ENCODE data around the gene MCM5. TPM values are rescaled to one million over a fixed set of nuclear protein-coding genes. Genes with fewer than 3 reads are reported as not detected.

Gene MCM5
- total RNA-seq, 1 experiment from 2014 or later, result 274 TPM

- H3K79me2 ChIP-seq (ENCODE audit: insufficient read depth, low read length), result peaks cover 8% of the 10 kb centered on the region; the same call in 1 of the 2 replicates
- H3K36me3 Mint-ChIP-seq (ENCODE audit: insufficient read depth in 1 of 3, low read depth in 3 of 3), result peaks cover 44 to 65% (median 58%) of the 10 kb centered on the region in 3 experiments
Observed at GRCh38 chr22:35401863-35402262, 1.9 kb downstream of the MCM5 start.

More at GRCh38 chr22:35401863-35402262, 1.9 kb downstream of the MCM5 start:
- H3K4me2 ChIP-seq (ENCODE audit: insufficient read depth, insufficient read length, low read length), result peak overlapping the region; percentile 93
- H3K9ac ChIP-seq (ENCODE audit: extremely low read depth, insufficient read length, low read length), result peak overlapping the region; percentile 65
- Mint-ChIP-seq H3K9me3 (no peaks in the 10 kb centered on the region; a peak in 1 of 5 replicates), H3K4me1 (peaks cover 37 to 47% of the 10 kb centered on the region in 2 experiments), H3K27ac (peak overlapping the region; percentile 78 to 95 (median 89); a peak in 4 of 7 replicates), H3K4me3 (peak overlapping the region; percentile 98 to 99), H3K27me3 (ENCODE audit: low read depth) (no peaks in the 10 kb centered on the region)
- no peak overlapping the region for H4K91ac ChIP-seq (ENCODE audit: insufficient read length, low read depth, low read length)
- H3K4ac ChIP-seq (ENCODE audit: low read depth, low read length), result no peak overlapping the region
- H4K20me1 ChIP-seq (ENCODE audit: control insufficient read depth, insufficient read depth, insufficient read length), result no peaks in the 10 kb centered on the region
- no peak overlapping the region for H3T11ph ChIP-seq (ENCODE audit: low read length)
- no peak overlapping the region for H2AK5ac ChIP-seq (ENCODE audit: insufficient read length, low read length)
- DNase-seq, result no peak
- peak overlapping the region; percentile 42 for H2BK5ac ChIP-seq (ENCODE audit: insufficient read length, low read length)
- no peak overlapping the region for H3K27ac ChIP-seq (ENCODE audit: insufficient read length, low read depth, low read length)
- no peak overlapping the region for H3K18ac ChIP-seq (ENCODE audit: insufficient read length, low read depth, low read length)
- no peak overlapping the region for H3K56ac ChIP-seq (ENCODE audit: insufficient read length, low read depth, low read length)
- no peak overlapping the region for H3K14ac ChIP-seq (ENCODE audit: insufficient read depth, low read length)
- no peaks in the 10 kb centered on the region for H3K9me3 ChIP-seq (ENCODE audit: control insufficient read depth, low read depth, low read length)
- no peaks in the 10 kb centered on the region for H3K27me3 ChIP-seq (ENCODE audit: insufficient read depth, low read length)
- H2BK15ac ChIP-seq (ENCODE audit: low read depth, low read length), result no peak overlapping the region
- H2BK12ac ChIP-seq (ENCODE audit: insufficient read length, low read depth, low read length), result no peak overlapping the region
- no peak overlapping the region for H2BK120ac ChIP-seq (ENCODE audit: low read depth, low read length, poor library complexity, severe bottlenecking)
- H3K23ac ChIP-seq (ENCODE audit: insufficient read length, low read depth, low read length), result no peak overlapping the region
- no peak overlapping the region for H2BK20ac ChIP-seq (ENCODE audit: low read depth, low read length, poor library complexity, severe bottlenecking)
- H3K23me2 ChIP-seq (ENCODE audit: insufficient read length, low read depth, low read length, poor library complexity, severe bottlenecking), result peaks cover 13% of the 10 kb centered on the region
- no peak for TF ChIP-seq CTCF (conservative IDR thresholded peaks at IDR 0.05)
- no peak overlapping the region for H4K5ac ChIP-seq (ENCODE audit: insufficient read length, low read depth, low read length)
- H4K8ac ChIP-seq (replicated peaks; ENCODE audit: insufficient read length, low read depth, low read length), result no peak overlapping the region
- no CpG with 5 or more reads among the region's 6 CpGs for WGBS (ENCODE audit: extremely low coverage, insufficient read length, low lambda C conversion rate)
- no peak overlapping the region for H2AFZ ChIP-seq (ENCODE audit: low read length)
- H3K79me1 ChIP-seq (ENCODE audit: insufficient read depth, low read depth, low read length, poor library complexity, severe bottlenecking), result peaks cover 11% of the 10 kb centered on the region
- no peaks in the 10 kb centered on the region; the same call in 1 of the 2 replicates for H3K4me1 ChIP-seq (ENCODE audit: insufficient read depth, low read length)
